ENCODE data around the gene TRAF4.
A peak's percentile ranks its signal among the peaks of the same experiment; 100 is the strongest.

The TRAF4 gene

DNA sequence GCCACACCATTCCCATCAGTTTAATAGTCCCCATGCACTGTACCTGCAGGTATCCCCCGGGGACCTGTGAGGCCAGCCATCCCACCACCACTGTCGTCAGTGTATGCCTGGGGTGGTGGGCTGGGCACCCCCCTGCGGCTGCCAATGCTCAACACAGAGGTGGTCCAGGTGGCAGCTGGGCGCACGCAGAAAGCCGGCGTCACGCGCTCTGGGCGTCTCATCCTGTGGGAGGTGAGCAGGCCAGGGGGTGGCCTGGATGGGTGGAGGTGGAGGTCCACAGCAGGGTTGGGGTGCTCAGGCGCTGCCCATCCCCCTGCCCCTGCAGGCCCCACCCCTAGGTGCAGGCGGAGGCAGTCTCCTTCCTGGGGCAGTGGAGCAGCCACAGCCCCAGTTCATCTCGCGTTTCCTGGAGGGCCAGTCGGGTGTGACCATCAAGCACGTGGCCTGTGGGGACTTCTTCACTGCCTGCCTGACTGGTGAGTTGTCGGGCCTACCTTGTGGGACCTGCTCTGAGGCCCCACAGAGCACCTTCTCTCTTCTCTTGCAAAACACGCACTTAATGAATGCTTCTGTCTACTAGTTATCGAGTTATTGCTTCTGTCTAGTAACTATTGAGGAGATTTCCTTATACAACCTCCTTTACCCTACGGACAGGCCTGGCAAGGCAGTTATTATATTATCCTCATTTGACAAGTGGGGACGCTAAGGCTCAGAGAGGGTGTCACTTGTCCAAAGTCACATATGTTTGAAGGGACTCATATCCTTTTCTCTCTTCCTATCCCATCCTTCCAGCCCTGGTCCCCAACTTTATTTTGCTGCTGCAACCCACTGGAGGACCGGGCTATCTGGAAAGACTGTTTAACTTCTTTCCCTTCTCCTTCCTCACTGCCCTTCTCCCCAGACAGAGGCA, 5.8 kb upstream of the TRAF4 start:
- no peak overlapping the region for H3K27ac ChIP-seq
- TF ChIP-seq, protein P1, sequence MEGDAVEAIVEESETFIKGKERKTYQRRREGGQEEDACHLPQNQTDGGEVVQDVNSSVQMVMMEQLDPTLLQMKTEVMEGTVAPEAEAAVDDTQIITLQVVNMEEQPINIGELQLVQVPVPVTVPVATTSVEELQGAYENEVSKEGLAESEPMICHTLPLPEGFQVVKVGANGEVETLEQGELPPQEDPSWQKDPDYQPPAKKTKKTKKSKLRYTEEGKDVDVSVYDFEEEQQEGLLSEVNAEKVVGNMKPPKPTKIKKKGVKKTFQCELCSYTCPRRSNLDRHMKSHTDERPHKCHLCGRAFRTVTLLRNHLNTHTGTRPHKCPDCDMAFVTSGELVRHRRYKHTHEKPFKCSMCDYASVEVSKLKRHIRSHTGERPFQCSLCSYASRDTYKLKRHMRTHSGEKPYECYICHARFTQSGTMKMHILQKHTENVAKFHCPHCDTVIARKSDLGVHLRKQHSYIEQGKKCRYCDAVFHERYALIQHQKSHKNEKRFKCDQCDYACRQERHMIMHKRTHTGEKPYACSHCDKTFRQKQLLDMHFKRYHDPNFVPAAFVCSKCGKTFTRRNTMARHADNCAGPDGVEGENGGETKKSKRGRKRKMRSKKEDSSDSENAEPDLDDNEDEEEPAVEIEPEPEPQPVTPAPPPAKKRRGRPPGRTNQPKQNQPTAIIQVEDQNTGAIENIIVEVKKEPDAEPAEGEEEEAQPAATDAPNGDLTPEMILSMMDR (conservative IDR thresholded peaks at IDR 0.05), result no peak
- TF ChIP-seq ZFX (IDR thresholded peaks at IDR 0.05), result no peak

DNA sequence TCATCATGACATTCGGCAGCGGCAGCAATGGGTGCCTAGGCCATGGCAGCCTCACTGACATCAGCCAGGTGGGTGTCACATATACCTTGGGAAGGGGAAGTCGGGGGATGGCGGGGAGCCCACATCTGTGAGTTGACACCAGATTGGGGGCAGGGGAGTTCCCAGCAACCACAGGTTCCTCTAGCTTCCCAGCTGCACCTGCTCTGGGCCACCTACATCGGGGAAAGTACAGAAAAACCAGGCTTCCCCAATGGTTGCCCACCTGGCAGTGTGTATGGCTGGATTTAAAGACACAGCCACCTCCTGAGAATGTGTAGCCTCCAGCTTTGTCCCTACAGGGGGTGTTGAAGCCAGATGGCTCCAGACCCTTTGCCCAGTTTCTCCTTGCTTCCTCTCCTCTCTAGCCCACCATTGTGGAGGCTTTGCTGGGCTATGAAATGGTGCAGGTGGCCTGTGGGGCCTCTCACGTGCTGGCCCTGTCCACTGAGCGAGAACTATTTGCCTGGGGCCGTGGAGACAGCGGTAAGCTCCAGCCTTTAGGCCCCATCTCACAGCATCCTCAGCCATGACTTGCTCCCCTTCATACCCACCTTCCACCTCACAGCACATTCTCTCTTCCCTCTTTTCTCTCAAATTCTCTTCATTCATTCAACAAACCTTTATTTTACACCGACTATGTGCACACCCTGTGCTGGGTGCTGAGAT, 5.0 kb upstream of the TRAF4 start:
- no peak overlapping the region for H3K27ac ChIP-seq
- no peak for TF ChIP-seq ZFX (IDR thresholded peaks at IDR 0.05)
- TF ChIP-seq, protein P1 (conservative IDR thresholded peaks at IDR 0.05), result no peak

DNA sequence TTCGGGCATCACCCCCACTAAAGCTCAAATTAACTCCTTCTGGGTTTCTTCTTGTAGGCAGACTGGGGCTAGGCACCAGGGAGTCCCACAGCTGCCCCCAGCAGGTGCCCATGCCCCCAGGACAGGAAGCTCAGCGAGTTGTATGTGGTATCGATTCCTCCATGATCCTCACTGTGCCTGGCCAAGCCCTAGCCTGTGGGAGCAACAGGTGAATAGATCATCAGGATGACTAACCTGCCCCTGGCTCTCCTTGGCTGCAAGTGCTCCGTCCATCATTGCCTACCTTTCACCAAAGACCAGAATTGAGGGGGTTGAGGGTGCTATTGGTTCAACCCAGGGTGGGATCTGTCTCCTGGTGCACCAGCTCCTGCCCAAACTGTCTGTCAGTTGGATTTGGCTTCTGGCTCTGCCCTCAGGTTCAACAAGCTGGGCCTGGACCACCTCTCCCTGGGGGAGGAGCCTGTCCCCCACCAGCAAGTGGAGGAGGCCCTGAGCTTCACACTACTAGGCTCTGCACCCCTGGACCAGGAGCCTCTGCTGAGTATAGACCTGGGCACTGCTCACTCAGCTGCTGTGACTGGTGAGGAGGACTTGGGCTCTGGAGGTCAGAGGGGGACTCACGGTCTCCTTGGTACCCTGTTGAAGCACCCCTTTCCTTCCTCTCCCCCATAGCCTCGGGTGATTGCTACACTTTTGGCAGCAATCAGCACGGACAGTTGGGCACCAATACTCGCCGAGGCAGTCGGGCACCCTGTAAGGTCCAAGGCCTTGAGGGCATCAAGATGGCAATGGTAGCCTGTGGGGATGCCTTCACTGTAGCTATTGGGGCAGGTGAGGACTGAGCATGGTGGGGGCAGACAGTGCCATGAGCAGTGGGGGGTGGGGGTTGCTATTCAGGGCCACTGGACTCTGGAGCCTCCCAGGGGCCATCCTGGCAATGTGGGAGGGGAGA, 3.1 kb upstream of the TRAF4 start:
- no peak overlapping the region for H3K27ac ChIP-seq
- TF ChIP-seq, protein P1 (conservative IDR thresholded peaks at IDR 0.05), result no peak
- no peak for TF ChIP-seq ZFX (IDR thresholded peaks at IDR 0.05)

DNA sequence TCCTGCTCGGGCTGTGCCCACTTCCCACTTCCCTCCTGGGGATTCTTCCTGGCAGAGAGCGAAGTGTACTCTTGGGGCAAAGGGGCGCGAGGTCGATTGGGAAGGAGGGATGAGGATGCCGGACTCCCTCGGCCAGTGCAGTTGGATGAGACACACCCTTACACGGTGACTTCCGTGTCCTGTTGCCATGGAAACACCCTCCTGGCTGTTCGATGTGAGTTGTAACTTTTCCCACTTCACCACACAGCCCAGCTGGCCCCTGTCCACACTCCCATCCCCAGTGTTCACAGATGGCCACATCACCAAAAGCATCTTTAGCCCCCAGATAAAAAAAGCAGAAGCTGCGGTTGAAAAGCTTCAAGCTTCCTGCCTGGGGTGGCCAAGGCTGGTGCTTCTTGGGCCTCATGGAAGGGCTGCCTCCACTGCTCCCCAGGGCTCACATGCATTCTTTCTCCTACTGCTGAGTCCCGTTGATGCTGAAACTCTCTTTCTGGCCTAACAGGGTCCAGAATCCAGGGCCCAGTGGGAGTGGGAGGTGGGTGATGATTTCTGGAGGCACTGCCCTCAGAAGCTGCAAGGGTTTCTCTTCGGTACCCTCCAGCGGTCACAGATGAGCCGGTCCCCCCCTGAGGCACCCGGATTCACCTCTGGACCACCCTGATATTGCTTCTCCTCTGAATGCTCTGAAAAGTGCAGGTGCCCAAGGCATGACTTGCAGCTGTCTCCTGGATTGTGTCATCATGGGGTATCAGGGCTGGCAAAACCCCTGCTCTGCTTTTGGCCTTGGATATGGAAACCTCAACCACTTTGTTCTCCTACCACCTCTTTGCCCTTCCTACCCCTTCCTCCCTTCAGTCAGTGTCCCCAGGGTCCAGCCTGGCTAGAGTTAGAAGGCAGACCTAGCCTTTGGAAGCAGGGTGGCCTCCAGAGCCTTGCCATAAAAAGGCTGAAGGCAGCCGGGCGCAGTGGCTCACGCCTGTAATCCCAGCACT, 2.2 kb upstream of the TRAF4 start:
- TF ChIP-seq ZFX (IDR thresholded peaks at IDR 0.05), result no peak
- TF ChIP-seq, protein P1 (conservative IDR thresholded peaks at IDR 0.05), result no peak
- peak overlapping the region; percentile 96 for H3K27ac ChIP-seq

DNA sequence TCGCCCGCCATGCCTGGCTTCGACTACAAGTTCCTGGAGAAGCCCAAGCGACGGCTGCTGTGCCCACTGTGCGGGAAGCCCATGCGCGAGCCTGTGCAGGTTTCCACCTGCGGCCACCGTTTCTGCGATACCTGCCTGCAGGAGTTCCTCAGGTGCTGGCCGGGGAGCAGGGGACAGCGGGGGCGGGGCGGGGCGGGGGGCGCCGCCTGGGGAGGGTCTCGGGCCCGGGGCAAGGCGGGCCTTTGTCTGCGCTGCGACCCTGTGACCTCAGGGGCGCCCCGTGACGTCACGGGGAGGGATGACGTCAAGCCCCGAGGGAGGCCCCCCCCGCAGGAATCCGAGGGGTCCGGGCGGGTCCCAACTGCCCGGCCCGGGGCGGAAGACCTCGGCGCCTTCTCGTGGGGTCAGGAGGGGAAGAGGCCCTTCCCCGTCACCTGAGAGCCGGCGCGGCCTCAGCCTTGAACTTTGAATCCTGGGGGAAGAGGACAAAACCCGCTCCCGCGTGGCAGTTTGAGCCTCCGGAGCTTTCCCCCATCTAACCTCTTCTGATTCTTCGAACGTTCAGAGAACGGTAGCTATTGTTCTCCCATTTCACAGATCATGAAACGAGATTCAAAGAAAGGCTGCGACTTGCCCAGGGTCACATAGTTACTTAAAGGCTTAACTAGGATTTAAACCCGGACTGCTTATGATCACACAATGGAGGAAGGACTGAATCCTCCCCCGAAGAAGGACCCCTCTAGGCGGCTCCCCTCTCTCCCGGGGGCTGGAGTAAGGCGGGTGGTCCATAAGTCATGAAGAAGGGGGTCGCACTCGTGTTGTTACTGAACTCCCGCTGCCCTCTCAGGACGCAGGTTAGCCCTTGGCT, 527 bp downstream of the TRAF4 start:
- TF ChIP-seq, protein P1 (conservative IDR thresholded peaks at IDR 0.05), result no peak; the same call in 1 of the 2 replicates
- TF ChIP-seq ZFX (IDR thresholded peaks at IDR 0.05), result no peak
- peak overlapping the region; percentile 96 for H3K27ac ChIP-seq
